WERI-Rb-1 (cell line): ENCODE measurements around the gene PLEKHA3.
A peak's percentile ranks its signal among the peaks of the same experiment; 100 is the strongest.
"Not testable (repeated sequence)": the region's sequence is repeated elsewhere in the genome, so short reads cannot be mapped to it uniquely, and the experiment has no call there.

Experiments
- DNase-seq: peaks from one replicate; pipeline ENCODE4 v3.0.0-alpha.2; 2020
- H3K27ac ChIP-seq: fragments of 250-450 bp; sonication (Bioruptor Pico); 2 replicates; pipeline ENCODE4 v1.5.1; 2020; ENCODE audit warnings: mild to moderate bottlenecking, moderate library complexity
- H3K27me3 ChIP-seq: fragments of 250-450 bp; sonication (Bioruptor Pico); 2 replicates; pipeline ENCODE4 v1.5.1; 2021; ENCODE audit warnings: mild to moderate bottlenecking, low read depth, moderate library complexity; ENCODE audit not compliant: insufficient read depth, severe bottlenecking
- H3K36me3 ChIP-seq: fragments of 250-450 bp; sonication (Bioruptor Pico); 2 replicates; pipeline ENCODE4 v1.5.1; 2020; ENCODE audit warnings: mild to moderate bottlenecking, moderate library complexity
- H3K4me3 ChIP-seq: 2 replicates; pipeline ENCODE4 v1.5.1; 2011; ENCODE audit warnings: low read depth, mild to moderate bottlenecking, control low read depth, low read length
- H3K9me3 ChIP-seq: fragments of 250-450 bp; sonication (Bioruptor Pico); 2 replicates; pipeline ENCODE4 v1.5.1; 2021; ENCODE audit warnings: mild to moderate bottlenecking, moderate library complexity; ENCODE audit not compliant: severe bottlenecking
- CTCF ChIP-seq: IDR thresholded peaks from 2 replicates; pipeline ENCODE4 v1.5.1; 2011; ENCODE audit warnings: low read depth, mild to moderate bottlenecking, control low read depth, inconsistent platforms, low read length

The PLEKHA3 gene

GRCh38 chr2:178517496-178517895 lies 37.2 kb downstream of the PLEKHA3 start:
- DNase-seq: no peak
- Histone ChIP-seq H3K27ac (no peak overlapping the region), H3K27me3 (no peaks in the 10 kb centered on the region), H3K36me3 (no peaks in the 10 kb centered on the region; the same call in none of the 2 replicates), H3K4me3 (no peak overlapping the region), H3K9me3 (no peaks in the 10 kb centered on the region)
- no peak for TF ChIP-seq CTCF

- Histone ChIP-seq H3K27me3 (no peaks in the 10 kb centered on the region), H3K27ac (no peak overlapping the region), H3K4me3 (no peak overlapping the region), H3K36me3 (no peaks in the 10 kb centered on the region; the same call in none of the 2 replicates), H3K9me3 (no peaks in the 10 kb centered on the region)
- TF ChIP-seq CTCF: no peak
- DNase-seq: no peak
These were observed 41.3 kb downstream of the PLEKHA3 start for GRCh38 chr2:178521304-178522150.

- DNase-seq: no peak
- no peak overlapping the region for H3K4me3 ChIP-seq
- H3K27me3 ChIP-seq: no peaks in the 10 kb centered on the region
- H3K9me3 ChIP-seq: no peaks in the 10 kb centered on the region
- H3K27ac ChIP-seq: no peak overlapping the region
- TF ChIP-seq CTCF: peak; percentile 65
- no peaks in the 10 kb centered on the region; the same call in none of the 2 replicates for H3K36me3 ChIP-seq
These were observed 42.8 kb downstream of the PLEKHA3 start for GRCh38 chr2:178522950-178523595.

- Histone ChIP-seq H3K9me3 (no peaks in the 10 kb centered on the region), H3K27ac (no peak overlapping the region), H3K4me3 (no peak overlapping the region), H3K36me3 (no peaks in the 10 kb centered on the region; the same call in 1 of the 2 replicates), H3K27me3 (no peaks in the 10 kb centered on the region)
- TF ChIP-seq CTCF: no peak
- DNase-seq: no peak
These were observed 43.4 kb downstream of the PLEKHA3 start for GRCh38 chr2:178523596-178524134.

GRCh38 chr2:178525010-178525409 lies 44.8 kb downstream of the PLEKHA3 start:
- not testable (repeated sequence) for H3K9me3 ChIP-seq, H3K27ac ChIP-seq, DNase-seq, H3K4me3 ChIP-seq, H3K36me3 ChIP-seq, H3K27me3 ChIP-seq

GRCh38 chr2:178525460-178525859 lies 45.2 kb downstream of the PLEKHA3 start:
- not testable (repeated sequence) for H3K27ac ChIP-seq, H3K36me3 ChIP-seq, H3K27me3 ChIP-seq, H3K9me3 ChIP-seq, DNase-seq, H3K4me3 ChIP-seq
